ENCODE data around the gene B3GALT6. TPM values are rescaled to one million over a fixed set of nuclear protein-coding genes. Genes with fewer than 3 reads are reported as not detected.
A peak's percentile ranks its signal among the peaks of the same experiment; 100 is the strongest.

B3GALT6 gene
- total RNA-seq (10.0 TPM), polyA plus RNA-seq (10 to 100 TPM in 1 of 4 donors, 1 to 10 TPM in 3; 4.0 to 11.5 (median 7.3) TPM)

DNA sequence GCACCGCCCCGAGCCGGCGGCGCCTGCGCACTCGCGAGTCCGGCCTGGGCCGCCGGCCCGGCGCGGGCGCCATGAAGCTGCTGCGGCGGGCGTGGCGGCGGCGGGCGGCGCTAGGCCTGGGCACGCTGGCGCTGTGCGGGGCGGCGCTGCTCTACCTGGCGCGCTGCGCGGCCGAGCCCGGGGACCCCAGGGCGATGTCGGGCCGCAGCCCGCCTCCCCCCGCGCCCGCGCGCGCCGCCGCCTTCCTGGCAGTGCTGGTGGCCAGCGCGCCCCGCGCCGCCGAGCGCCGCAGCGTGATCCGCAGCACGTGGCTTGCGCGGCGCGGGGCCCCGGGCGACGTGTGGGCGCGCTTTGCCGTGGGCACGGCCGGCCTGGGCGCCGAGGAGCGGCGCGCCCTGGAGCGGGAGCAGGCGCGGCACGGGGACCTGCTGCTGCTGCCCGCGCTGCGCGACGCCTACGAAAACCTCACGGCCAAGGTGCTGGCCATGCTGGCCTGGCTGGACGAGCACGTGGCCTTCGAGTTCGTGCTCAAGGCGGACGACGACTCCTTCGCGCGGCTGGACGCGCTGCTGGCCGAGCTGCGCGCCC, at the start of gene B3GALT6:
TSS of gene B3GALT6 (plus strand) at position 30 of the 588 bp plus-strand sequence. CDS start at position 72, 42 bp downstream.
- H3K27ac ChIP-seq (ENCODE audit: insufficient read depth, low read length, poor library complexity, severe bottlenecking), result peak within 1 kb of the TSS; percentile 93
- H3K4me3 ChIP-seq (ENCODE audit: low read depth, low read length), result peak within 1 kb of the TSS; percentile 94
- H3K27me3 ChIP-seq (ENCODE audit: control insufficient read depth, insufficient read depth, low read length), result no peaks in the 10 kb centered on the region
- H3K4me1 ChIP-seq (ENCODE audit: control insufficient read depth, insufficient read depth, low read length, poor library complexity, severe bottlenecking), result peaks cover 29% of the 10 kb centered on the region
- Mint-ChIP-seq H3K36me3 (peaks cover 3% of the 10 kb centered on the region), H3K4me3 (peak within 1 kb of the TSS; percentile 95 to 100 (median 96)), H3K4me1 (peaks cover 0 to 49% (median 15%) of the 10 kb centered on the region in 4 donors), H3K27me3 (no peaks in the 10 kb centered on the region), H3K27ac (peak within 1 kb of the TSS; percentile 80 to 96 (median 94)), H3K9me3 (no peaks in the 10 kb centered on the region)
- peaks cover 14% of the 10 kb centered on the region for H3K36me3 ChIP-seq (ENCODE audit: control insufficient read depth, insufficient read depth, low read length)
- ATAC-seq (ENCODE audit: low read depth in 2 of 2) (no peak), DNase-seq (no peak)
- H3K9me3 ChIP-seq (ENCODE audit: control insufficient read depth in 2 of 2, low read length in 2 of 2), result no peaks in the 10 kb centered on the region

- peaks cover 0 to 3% (median 0%) of the 10 kb centered on the region in 7 donors for H3K9me3 Mint-ChIP-seq
- peak in 1 of 3 donors; percentile 1 for DNase-seq
These were observed 49.4 kb upstream of the B3GALT6 start for GRCh38 chr1:1182491-1183220.

GRCh38 chr1:1183221-1183747, 48.8 kb upstream of the B3GALT6 start:
- ATAC-seq (ENCODE audit: low read depth in 2 of 2), result no peak
- H3K4me1 Mint-ChIP-seq, result peaks cover 0 to 5% (median 0%) of the 10 kb centered on the region in 4 donors
- no peak overlapping the region for H3K27ac ChIP-seq (ENCODE audit: insufficient read depth, low read length, poor library complexity, severe bottlenecking)
- H3K9me3 Mint-ChIP-seq, result peaks cover 0 to 3% (median 0%) of the 10 kb centered on the region in 7 donors
- H3K27me3 Mint-ChIP-seq, result peaks cover 7% of the 10 kb centered on the region
- DNase-seq, result peak in 1 of 3 donors; percentile 1
- H3K27ac Mint-ChIP-seq, result no peak overlapping the region
- H3K27me3 ChIP-seq (ENCODE audit: control insufficient read depth, insufficient read depth, low read length), result no peaks in the 10 kb centered on the region
- no peaks in the 10 kb centered on the region for H3K36me3 ChIP-seq (ENCODE audit: control insufficient read depth, insufficient read depth, low read length)
- no peak overlapping the region for H3K4me3 Mint-ChIP-seq
- no peaks in the 10 kb centered on the region for H3K9me3 ChIP-seq (ENCODE audit: control insufficient read depth in 2 of 2, low read length in 2 of 2)
- H3K4me3 ChIP-seq (ENCODE audit: low read depth, low read length), result no peak overlapping the region
- H3K4me1 ChIP-seq (ENCODE audit: control insufficient read depth, insufficient read depth, low read length, poor library complexity, severe bottlenecking), result peaks cover 6% of the 10 kb centered on the region
- H3K36me3 Mint-ChIP-seq, result no peaks in the 10 kb centered on the region

More at GRCh38 chr1:1182491-1183220, 49.4 kb upstream of the B3GALT6 start:
- Mint-ChIP-seq H3K4me1 (peaks cover 0 to 5% (median 0%) of the 10 kb centered on the region in 4 donors), H3K27me3 (peaks cover 7% of the 10 kb centered on the region), H3K27ac (no peak overlapping the region), H3K4me3 (no peak overlapping the region), H3K36me3 (no peaks in the 10 kb centered on the region)
- Histone ChIP-seq H3K4me3 (ENCODE audit: low read depth, low read length) (no peak overlapping the region), H3K9me3 (ENCODE audit: control insufficient read depth in 2 of 2, low read length in 2 of 2) (no peaks in the 10 kb centered on the region), H3K4me1 (ENCODE audit: control insufficient read depth, insufficient read depth, low read length, poor library complexity, severe bottlenecking) (peaks cover 6% of the 10 kb centered on the region), H3K27ac (ENCODE audit: insufficient read depth, low read length, poor library complexity, severe bottlenecking) (no peak overlapping the region), H3K27me3 (ENCODE audit: control insufficient read depth, insufficient read depth, low read length) (no peaks in the 10 kb centered on the region), H3K36me3 (ENCODE audit: control insufficient read depth, insufficient read depth, low read length) (no peaks in the 10 kb centered on the region)
- no peak for ATAC-seq (ENCODE audit: low read depth in 2 of 2)

DNA sequence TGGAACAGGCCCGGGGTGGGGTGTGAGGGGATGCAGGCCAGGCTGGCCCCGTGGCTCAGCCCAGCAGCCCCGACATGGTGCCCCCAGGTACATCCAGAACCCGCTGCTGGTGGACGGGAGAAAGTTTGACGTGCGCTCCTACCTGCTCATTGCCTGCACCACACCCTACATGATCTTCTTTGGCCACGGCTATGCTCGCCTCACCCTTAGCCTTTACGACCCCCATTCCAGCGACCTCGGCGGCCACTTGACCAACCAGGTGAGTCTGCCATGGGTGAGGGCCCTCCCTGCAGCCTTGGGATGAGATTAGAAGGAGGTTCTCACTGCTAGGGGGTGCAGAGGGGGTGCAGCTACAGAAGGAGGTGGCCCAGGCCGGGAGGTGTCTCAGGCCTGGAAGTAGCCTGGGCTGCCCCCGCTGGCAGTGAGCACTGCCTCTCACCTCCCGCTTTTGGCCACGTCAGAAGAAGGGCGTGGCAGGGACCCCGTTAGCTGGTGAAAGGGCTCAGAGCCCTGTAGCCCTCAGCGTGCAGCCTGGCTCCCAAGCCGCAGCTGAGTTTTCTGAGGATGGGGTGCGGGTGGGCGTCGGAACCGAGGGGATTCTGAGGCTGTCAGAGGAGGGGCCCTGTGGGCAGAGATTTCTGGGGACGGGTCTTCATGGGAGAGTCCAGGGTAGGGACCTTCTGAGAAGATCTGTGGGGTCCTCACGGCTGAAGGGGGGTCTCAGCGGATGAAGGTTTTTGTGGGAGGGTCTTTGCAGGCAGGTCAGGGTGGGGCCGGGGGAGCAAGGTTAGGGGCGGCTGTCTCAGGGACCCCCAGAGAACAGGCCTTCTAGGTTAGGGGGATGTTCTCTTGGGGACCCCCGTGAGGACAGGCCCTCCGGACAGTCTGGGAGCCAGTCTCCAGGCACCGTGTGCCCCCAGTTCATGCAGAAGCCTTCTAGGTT, 47.9 kb upstream of the B3GALT6 start:
- peaks cover 0 to 3% (median 0%) of the 10 kb centered on the region in 7 donors for H3K9me3 Mint-ChIP-seq
- no peaks in the 10 kb centered on the region for H3K9me3 ChIP-seq (ENCODE audit: control insufficient read depth in 2 of 2, low read length in 2 of 2)
- no peaks in the 10 kb centered on the region for H3K36me3 Mint-ChIP-seq

DNA sequence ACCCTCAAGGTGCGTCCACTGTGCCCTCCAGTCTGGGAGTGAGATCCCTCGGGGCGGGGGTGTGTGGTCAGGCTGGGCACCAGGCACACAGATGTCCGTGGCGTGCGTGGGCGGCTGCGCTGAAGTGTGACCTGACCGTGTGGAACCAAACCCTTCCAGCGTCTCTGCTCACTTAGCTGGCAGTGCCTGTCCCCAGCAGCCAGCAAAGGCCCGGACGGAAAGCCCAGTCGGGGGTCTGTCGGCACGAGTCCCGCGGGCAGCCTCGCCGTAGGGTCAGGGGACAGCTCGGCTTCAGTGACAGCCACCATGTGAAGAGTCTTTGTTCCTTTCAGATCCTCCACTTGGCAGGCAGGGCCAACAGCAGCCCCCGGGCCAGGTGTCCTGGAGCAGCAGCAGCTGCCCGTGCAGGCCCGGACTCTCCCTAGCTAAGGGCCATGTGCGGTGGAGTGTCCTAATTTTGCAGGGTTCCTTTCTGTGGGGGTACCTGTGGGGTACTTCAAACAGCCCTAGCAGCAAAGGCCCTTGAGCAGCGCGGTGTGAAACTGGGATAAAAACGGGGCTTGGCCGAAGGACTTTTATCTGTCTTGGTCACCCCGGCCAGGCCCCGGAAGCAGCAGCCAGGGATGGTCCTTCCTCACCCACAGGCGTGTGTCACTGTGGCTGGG, 46.8 kb upstream of the B3GALT6 start:
- no peak for ATAC-seq (ENCODE audit: low read depth in 2 of 2)
- no peak overlapping the region for H3K27ac Mint-ChIP-seq
- H3K27me3 Mint-ChIP-seq, result peaks cover 7% of the 10 kb centered on the region

More for the DNA sequence above, 47.9 kb upstream of the B3GALT6 start:
- no peaks in the 10 kb centered on the region for H3K27me3 ChIP-seq (ENCODE audit: control insufficient read depth, insufficient read depth, low read length)
- Mint-ChIP-seq H3K4me1 (peaks cover 0 to 5% (median under 1%) of the 10 kb centered on the region in 4 donors), H3K27me3 (peaks cover 7% of the 10 kb centered on the region), H3K4me3 (no peak overlapping the region), H3K27ac (no peak overlapping the region)
- H3K4me3 ChIP-seq (ENCODE audit: low read depth, low read length), result no peak overlapping the region
- peaks cover 6% of the 10 kb centered on the region for H3K4me1 ChIP-seq (ENCODE audit: control insufficient read depth, insufficient read depth, low read length, poor library complexity, severe bottlenecking)
- no peaks in the 10 kb centered on the region for H3K36me3 ChIP-seq (ENCODE audit: control insufficient read depth, insufficient read depth, low read length)
- no peak for ATAC-seq (ENCODE audit: low read depth in 2 of 2)
- peak in 1 of 3 donors; percentile 1 for DNase-seq
- no peak overlapping the region for H3K27ac ChIP-seq (ENCODE audit: insufficient read depth, low read length, poor library complexity, severe bottlenecking)

DNA sequence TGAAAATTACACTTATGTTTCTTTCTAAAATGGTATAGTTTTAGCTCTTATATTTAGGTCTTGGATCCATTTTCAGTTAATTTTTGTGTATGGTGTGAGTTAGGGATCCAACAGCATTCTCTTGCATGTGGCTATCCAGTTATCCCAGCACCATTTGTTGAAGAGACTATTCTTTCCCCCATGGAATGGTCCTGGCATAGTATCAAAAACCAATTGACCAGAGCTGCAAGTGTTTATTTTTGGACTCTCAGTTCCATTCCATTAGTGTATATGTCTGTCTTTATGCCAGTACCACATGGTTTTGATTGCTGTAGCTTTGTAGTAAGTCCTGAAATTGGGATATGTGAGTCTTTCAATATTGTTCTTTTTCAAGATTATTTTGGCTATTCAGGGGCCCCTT, 44.1 kb upstream of the B3GALT6 start:
- Histone ChIP-seq H3K36me3 (ENCODE audit: control insufficient read depth, insufficient read depth, low read length) (no peaks in the 10 kb centered on the region), H3K4me3 (ENCODE audit: low read depth, low read length) (no peak overlapping the region), H3K27ac (ENCODE audit: insufficient read depth, low read length, poor library complexity, severe bottlenecking) (no peak overlapping the region), H3K9me3 (ENCODE audit: control insufficient read depth in 2 of 2, low read length in 2 of 2) (no peaks in the 10 kb centered on the region), H3K4me1 (ENCODE audit: control insufficient read depth, insufficient read depth, low read length, poor library complexity, severe bottlenecking) (peaks cover 2% of the 10 kb centered on the region), H3K27me3 (ENCODE audit: control insufficient read depth, insufficient read depth, low read length) (no peaks in the 10 kb centered on the region)
- H3K36me3 Mint-ChIP-seq, result no peaks in the 10 kb centered on the region
- no peak overlapping the region for H3K4me3 Mint-ChIP-seq
- H3K4me1 Mint-ChIP-seq, result peaks cover 0 to 6% (median 1%) of the 10 kb centered on the region in 4 donors
- no peak for ATAC-seq (ENCODE audit: low read depth in 2 of 2)
- no peak for DNase-seq
- no peak overlapping the region for H3K27ac Mint-ChIP-seq
- H3K27me3 Mint-ChIP-seq, result peaks cover 11% of the 10 kb centered on the region
- H3K9me3 Mint-ChIP-seq, result peaks cover 0 to 6% (median 3%) of the 10 kb centered on the region in 7 donors

More for the DNA sequence above, 46.8 kb upstream of the B3GALT6 start:
- Mint-ChIP-seq H3K36me3 (no peaks in the 10 kb centered on the region), H3K4me1 (peaks cover 0 to 6% (median 2%) of the 10 kb centered on the region in 4 donors), H3K4me3 (no peak overlapping the region), H3K9me3 (peaks cover 0 to 3% (median 0%) of the 10 kb centered on the region in 7 donors)
- Histone ChIP-seq H3K27ac (ENCODE audit: insufficient read depth, low read length, poor library complexity, severe bottlenecking) (no peak overlapping the region), H3K9me3 (ENCODE audit: control insufficient read depth in 2 of 2, low read length in 2 of 2) (no peaks in the 10 kb centered on the region), H3K36me3 (ENCODE audit: control insufficient read depth, insufficient read depth, low read length) (no peaks in the 10 kb centered on the region), H3K27me3 (ENCODE audit: control insufficient read depth, insufficient read depth, low read length) (no peaks in the 10 kb centered on the region), H3K4me3 (ENCODE audit: low read depth, low read length) (no peak overlapping the region), H3K4me1 (ENCODE audit: control insufficient read depth, insufficient read depth, low read length, poor library complexity, severe bottlenecking) (peaks cover 6% of the 10 kb centered on the region)
- DNase-seq, result peak in 1 of 3 donors; percentile 1

Measured in CD4-positive, CD25-positive, alpha-beta regulatory T cell (primary cell).